Frontal cortex (tissue), 4 donors: Measurements from ENCODE around the gene PSAPL1. TPM values are rescaled to one million over a fixed set of nuclear protein-coding genes. Genes with fewer than 3 reads are reported as not detected.
"Not testable (repeated sequence)": the region's sequence is repeated elsewhere in the genome, so short reads cannot be mapped to it uniquely, and the experiment has no call there.

Experiments used
- DNase-seq, 2 donors: peaks; one replicate each; pipeline ENCODE4 v3.0.0; 2012; ENCODE audit warnings: low spot score in 2 of 2
- FAIRE-seq: peaks from 2 replicates; lab custom pipeline; 2012; peaks lifted over from hg19 to GRCh38; lab: Jason Lieb, UNC
- total RNA-seq: library from RNA; depleted of rRNA; stranded (reverse); fragments of >200 nt; gene quantifications from one replicate; pipeline ENCODE4 v1.2.3, GENCODE V29; 2014
- donor health status: control.
- donor health status: control.
- donor health status: control.

Gene PSAPL1
- total RNA-seq, 1 donor from 2014 or later: not detected

GRCh38 chr4:7460566-7460965, 25.8 kb upstream of the PSAPL1 start:
- FAIRE-seq (no peak), DNase-seq (no peak)

GRCh38 chr4:7459471-7459870, 24.7 kb upstream of the PSAPL1 start:
- FAIRE-seq (no peak), DNase-seq (no peak)

- DNase-seq (no peak), FAIRE-seq (no peak)
These were observed 23.7 kb upstream of the PSAPL1 start for GRCh38 chr4:7458477-7458876.

- FAIRE-seq (no peak), DNase-seq (no peak)
These were observed 23.3 kb upstream of the PSAPL1 start for GRCh38 chr4:7458066-7458425.

- DNase-seq: no peak
These were observed 22.7 kb upstream of the PSAPL1 start for GRCh38 chr4:7457201-7458065.

GRCh38 chr4:7452802-7453201, 18.1 kb upstream of the PSAPL1 start:
- FAIRE-seq, DNase-seq: not testable (repeated sequence)

More at GRCh38 chr4:7457201-7458065, 22.7 kb upstream of the PSAPL1 start:
- no peak for FAIRE-seq

GRCh38 chr4:7451800-7452199, 17.1 kb upstream of the PSAPL1 start:
- no peak for DNase-seq
- no peak for FAIRE-seq

GRCh38 chr4:7451434-7451789, 16.7 kb upstream of the PSAPL1 start:
- no peak for FAIRE-seq
- no peak for DNase-seq

GRCh38 chr4:7450775-7451433, 16.2 kb upstream of the PSAPL1 start:
- DNase-seq (no peak), FAIRE-seq (no peak)

GRCh38 chr4:7448036-7448435, 13.3 kb upstream of the PSAPL1 start:
- no peak for DNase-seq

GRCh38 chr4:7447236-7447635, 12.5 kb upstream of the PSAPL1 start:
- FAIRE-seq (no peak), DNase-seq (no peak)

More at GRCh38 chr4:7448036-7448435, 13.3 kb upstream of the PSAPL1 start:
- no peak for FAIRE-seq

GRCh38 chr4:7444731-7445130, 10.0 kb upstream of the PSAPL1 start:
- FAIRE-seq (no peak), DNase-seq (no peak)

GRCh38 chr4:7444314-7444713, 9.6 kb upstream of the PSAPL1 start:
- FAIRE-seq (no peak), DNase-seq (no peak)

GRCh38 chr4:7442574-7443162, 7.9 kb upstream of the PSAPL1 start:
- FAIRE-seq (no peak), DNase-seq (no peak)

- FAIRE-seq (no peak), DNase-seq (no peak)
These were observed 6.5 kb upstream of the PSAPL1 start for GRCh38 chr4:7441201-7441600.

GRCh38 chr4:7439699-7440098, 5.0 kb upstream of the PSAPL1 start:
- no peak for FAIRE-seq
- DNase-seq: no peak

GRCh38 chr4:7436256-7436655, 1.5 kb upstream of the PSAPL1 start:
- DNase-seq (no peak), FAIRE-seq (no peak)

GRCh38 chr4:7435471-7436061, 836 bp upstream of the PSAPL1 start:
- DNase-seq (no peak), FAIRE-seq (no peak)

GRCh38 chr4:7434141-7434765, 477 bp downstream of the PSAPL1 start:
- FAIRE-seq (no peak), DNase-seq (no peak)
